Trophoblast cell (in vitro differentiated cells and primary cell): ENCODE measurements around the gene IFNA16. TPM values are rescaled to one million over a fixed set of nuclear protein-coding genes. Genes with fewer than 3 reads are reported as not detected.
"Not testable (repeated sequence)": the region's sequence is repeated elsewhere in the genome, so short reads cannot be mapped to it uniquely, and the experiment has no call there.

Experiments used
- DNase-seq, 2 donors: peaks; one replicate each; pipeline ENCODE4 v3.0.0-alpha.2; 2016
- H2AFZ ChIP-seq: 2 replicates; pipeline ENCODE4 v1.6.1; 2013; ENCODE audit warnings: low read length, moderate library complexity, mild to moderate bottlenecking; ENCODE audit not compliant: insufficient read depth, poor library complexity
- H2AK5ac ChIP-seq: 2 replicates; pipeline ENCODE4 v1.6.1; 2013; ENCODE audit warnings: mild to moderate bottlenecking, low read length
- H2BK120ac ChIP-seq: 2 replicates; pipeline ENCODE4 v1.6.1; 2013; ENCODE audit warnings: low read length, mild to moderate bottlenecking, moderate library complexity; ENCODE audit not compliant: insufficient read depth, poor library complexity
- H2BK12ac ChIP-seq: 2 replicates; pipeline ENCODE4 v1.6.1; 2013; ENCODE audit warnings: mild to moderate bottlenecking, low read length, moderate library complexity
- H2BK5ac ChIP-seq: 2 replicates; pipeline ENCODE4 v1.6.1; 2013; ENCODE audit warnings: low read length, low read depth, moderate library complexity, mild to moderate bottlenecking; ENCODE audit not compliant: poor library complexity
- H3K14ac ChIP-seq: 2 replicates; pipeline ENCODE4 v1.6.1; 2013; ENCODE audit warnings: mild to moderate bottlenecking, low read length
- H3K18ac ChIP-seq: 2 replicates; pipeline ENCODE4 v1.6.1; 2013; ENCODE audit warnings: mild to moderate bottlenecking, low read length
- H3K23ac ChIP-seq: 2 replicates; pipeline ENCODE4 v1.6.1; 2013; ENCODE audit warnings: low read length
- H3K27ac ChIP-seq: 2 replicates; pipeline ENCODE4 v1.5.1; 2013; ENCODE audit warnings: low read depth, mild to moderate bottlenecking, inconsistent platforms, low read length, moderate library complexity
- H3K27me3 ChIP-seq: 2 replicates; pipeline ENCODE4 v1.6.1; 2013; ENCODE audit warnings: inconsistent platforms, mild to moderate bottlenecking, low read length, moderate library complexity; ENCODE audit not compliant: insufficient read depth
- H3K36me3 ChIP-seq, 2 experiments: 1 replicate in 1 of 2; 2 replicates in 1 of 2; pipeline ENCODE4 v1.6.1; 2013; ENCODE audit warnings: low read length in 2 of 2, mild to moderate bottlenecking in 2 of 2, moderate library complexity in 1 of 2; ENCODE audit not compliant: insufficient read depth in 2 of 2, control insufficient read depth in 1 of 2
- H3K4ac ChIP-seq: 2 replicates; pipeline ENCODE4 v1.6.1; 2013; ENCODE audit warnings: low read depth, mild to moderate bottlenecking, low read length, moderate library complexity
- H3K4me1 ChIP-seq, 2 experiments: 1 replicate in 1 of 2; 2 replicates in 1 of 2; pipeline ENCODE4 v1.6.1; 2013; ENCODE audit warnings: low read length in 2 of 2, mild to moderate bottlenecking in 2 of 2, moderate library complexity in 1 of 2; ENCODE audit not compliant: insufficient read depth in 2 of 2, control insufficient read depth in 1 of 2
- H3K4me2 ChIP-seq: 2 replicates; pipeline ENCODE4 v1.6.1; 2013; ENCODE audit warnings: inconsistent platforms, mild to moderate bottlenecking, low read length, moderate library complexity
- H3K4me3 ChIP-seq: 2 replicates; pipeline ENCODE4 v1.5.1; 2013; ENCODE audit warnings: mild to moderate bottlenecking, low read depth, low read length, inconsistent platforms
- H3K79me1 ChIP-seq: one replicate; pipeline ENCODE4 v1.6.1; 2013; ENCODE audit warnings: low read length
- H3K79me2 ChIP-seq: 2 replicates; pipeline ENCODE4 v1.6.1; 2013; ENCODE audit warnings: low read length, mild to moderate bottlenecking; ENCODE audit not compliant: control insufficient read depth, insufficient read depth, poor library complexity
- H3K9ac ChIP-seq: 2 replicates; pipeline ENCODE4 v1.6.1; 2013; ENCODE audit warnings: mild to moderate bottlenecking, low read length
- H3K9me3 ChIP-seq: 2 replicates; pipeline ENCODE4 v1.6.1; 2013; ENCODE audit warnings: low read depth, mild to moderate bottlenecking, control low read depth, inconsistent platforms, low read length; ENCODE audit not compliant: insufficient read depth
- H4K12ac ChIP-seq: 2 replicates; pipeline ENCODE4 v1.6.1; 2013; ENCODE audit warnings: low read depth, mild to moderate bottlenecking, low read length, moderate library complexity
- H4K8ac ChIP-seq: 2 replicates; pipeline ENCODE4 v1.6.1; 2013; ENCODE audit warnings: low read depth, mild to moderate bottlenecking, low read length, moderate library complexity
- H4K91ac ChIP-seq: one replicate; pipeline ENCODE4 v1.6.1; 2013; ENCODE audit warnings: low read depth, mild to moderate bottlenecking, low read length, moderate library complexity
- WGBS: extraction: QIAGEN DNeasy Blood & Tissue Kit; methylation state at CpG from one replicate; pipeline ENCODE4 v1.1.7; 2013; ENCODE audit warnings: missing lambda C conversion rate; ENCODE audit not compliant: insufficient read length, insufficient coverage; ENCODE audit errors: extremely low coverage; 5-methylcytosine and 5-hydroxymethylcytosine counted together
- polyA plus RNA-seq: library from polyadenylated mRNA; stranded (reverse); fragments of 200-250 nt; gene quantifications from 2 replicates; pipeline ENCODE4 v1.2.3, GENCODE V29; 2013

Gene IFNA16
- not detected in 2 replicates for polyA plus RNA-seq

DNA sequence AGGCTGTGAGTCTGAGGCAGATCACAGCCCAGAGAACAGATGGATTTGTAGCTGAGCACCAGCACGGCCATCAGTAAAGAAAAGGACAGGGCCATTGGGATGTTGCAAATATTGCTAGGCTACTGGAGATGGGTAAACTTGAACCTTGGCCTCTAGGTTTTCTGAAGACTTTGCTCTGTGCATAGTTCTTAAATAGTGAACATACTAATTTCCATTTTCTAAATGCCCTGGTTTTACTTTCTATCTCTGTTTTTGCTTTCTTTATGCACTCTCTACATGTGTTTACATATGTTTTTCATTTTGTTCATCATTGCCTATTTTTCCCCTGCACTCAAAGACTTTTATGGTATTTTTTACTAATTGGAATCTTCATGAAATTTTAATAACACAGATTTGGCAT is at the start of gene IFNA16:
TSS of gene IFNA16 (minus strand) at position 101 of the 400 bp plus-strand sequence. CDS start at position 95, 6 bp downstream.
- not testable (repeated sequence) for H2BK120ac ChIP-seq, H3K14ac ChIP-seq, H3K23ac ChIP-seq, H3K9me3 ChIP-seq, H4K8ac ChIP-seq, H3K4me1 ChIP-seq, H2AK5ac ChIP-seq, H3K79me2 ChIP-seq, H3K18ac ChIP-seq, H2BK12ac ChIP-seq, H3K9ac ChIP-seq, H3K4me2 ChIP-seq, H3K27ac ChIP-seq, H4K91ac ChIP-seq, DNase-seq, H3K36me3 ChIP-seq, H3K27me3 ChIP-seq, H4K12ac ChIP-seq, H3K4me3 ChIP-seq, H2AFZ ChIP-seq, H3K4ac ChIP-seq, H3K79me1 ChIP-seq, H2BK5ac ChIP-seq
- WGBS, result no CpG with 5 or more reads among the region's 1 CpG

DNA sequence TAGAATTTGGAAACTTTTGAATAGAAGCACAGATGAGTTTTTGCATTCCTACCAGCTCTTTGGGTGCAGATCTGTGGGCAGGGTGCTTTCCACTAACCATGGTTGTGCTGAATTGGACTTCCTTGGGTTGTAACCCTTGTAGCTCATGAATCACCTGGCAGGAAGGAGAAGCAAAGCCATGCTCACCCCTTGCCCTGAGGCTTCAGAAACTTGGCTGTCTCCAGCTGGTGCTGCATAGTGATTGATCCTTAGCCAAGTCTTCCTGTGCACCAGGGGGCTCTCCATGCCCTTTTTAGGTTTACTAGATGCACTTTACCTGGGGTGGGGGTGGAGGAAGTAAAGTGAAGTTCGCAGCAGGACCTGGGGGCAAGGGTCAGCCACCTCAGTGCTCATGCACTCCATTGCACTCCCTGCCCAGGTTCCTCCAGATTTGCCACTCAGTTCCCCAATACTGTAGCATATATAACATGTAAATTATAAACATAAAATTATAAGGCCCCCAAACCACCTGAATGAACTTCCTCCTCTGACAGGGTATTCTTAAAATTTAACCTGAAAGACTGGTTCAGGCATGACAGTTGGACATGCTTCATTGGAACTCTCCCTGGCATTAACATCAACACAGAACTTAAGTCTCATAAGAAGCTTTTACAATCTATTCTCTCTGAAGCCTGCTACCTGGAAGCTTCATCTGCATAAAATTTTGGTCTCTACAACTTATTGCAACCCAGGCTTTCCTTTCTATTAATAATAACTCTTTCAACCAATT is 48.5 kb upstream of the IFNA16 start:
- no CpG with 5 or more reads among the region's 1 CpG for WGBS
- H2AFZ ChIP-seq, result no peak overlapping the region
- H3K4ac ChIP-seq, result no peak overlapping the region

DNA sequence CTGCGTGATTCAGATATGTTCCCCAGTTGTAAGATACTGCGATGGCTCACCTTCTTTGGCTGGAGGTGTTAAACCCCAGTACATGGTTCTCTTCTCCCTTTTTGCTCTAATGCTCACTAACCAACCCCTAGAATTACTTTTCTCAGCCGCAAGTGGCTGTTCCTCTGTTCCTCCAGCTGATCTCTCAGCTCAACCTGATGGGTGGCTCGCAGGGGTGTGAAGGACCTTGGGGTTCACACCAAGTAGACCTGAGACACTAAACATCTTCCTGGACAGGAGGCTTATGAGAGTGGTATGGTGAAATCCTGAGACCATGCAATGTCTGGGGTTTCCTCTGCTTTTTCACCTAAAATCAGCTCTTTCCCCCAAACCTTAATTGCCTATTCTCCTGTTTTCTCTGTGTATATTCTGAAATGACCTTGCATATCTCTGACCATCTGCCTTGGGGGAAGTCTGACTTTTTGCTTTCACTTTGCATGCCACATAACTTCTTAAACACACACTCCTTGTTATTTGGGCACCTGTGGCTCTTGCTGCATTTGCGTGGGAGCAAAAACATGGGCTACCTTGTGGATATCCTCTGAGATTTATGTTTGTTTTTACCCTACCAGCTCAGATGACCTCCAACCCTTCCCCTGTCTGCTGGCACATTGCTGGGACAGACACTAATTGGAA is 38.6 kb upstream of the IFNA16 start:
- Histone ChIP-seq H3K27me3 (no peaks in the 10 kb centered on the region), H2BK120ac (no peak overlapping the region), H3K36me3 (no peaks in the 10 kb centered on the region), H3K4me2 (no peak overlapping the region), H3K18ac (no peak overlapping the region), H3K27ac (no peak overlapping the region), H3K9ac (no peak overlapping the region), H4K8ac (no peak overlapping the region), H3K4me3 (no peak overlapping the region), H2AFZ (no peak overlapping the region), H4K91ac (no peak overlapping the region), H3K9me3 (no peaks in the 10 kb centered on the region), H3K4me1 (peaks cover 0 to 7% of the 10 kb centered on the region in 2 experiments), H2BK5ac (no peak overlapping the region), H3K79me2 (no peaks in the 10 kb centered on the region), H3K4ac (no peak overlapping the region), H3K14ac (no peak overlapping the region), H3K79me1 (no peaks in the 10 kb centered on the region), H2AK5ac (no peak overlapping the region), H4K12ac (no peak overlapping the region), H3K23ac (no peak overlapping the region), H2BK12ac (no peak overlapping the region)
- DNase-seq, result peak in 1 of 2 donors; percentile 21
- no CpG with 5 or more reads among the region's 5 CpGs for whole genome bisulfite sequencing

More for the DNA sequence above, 48.5 kb upstream of the IFNA16 start:
- no peak overlapping the region for H3K4me3 ChIP-seq
- no peak overlapping the region for H2BK5ac ChIP-seq
- no peaks in the 10 kb centered on the region for H3K4me1 ChIP-seq
- H3K36me3 ChIP-seq, result no peaks in the 10 kb centered on the region
- no peaks in the 10 kb centered on the region for H3K79me1 ChIP-seq
- no peak overlapping the region for H4K8ac ChIP-seq
- no peak overlapping the region for H2AK5ac ChIP-seq
- no peaks in the 10 kb centered on the region for H3K9me3 ChIP-seq
- H3K27me3 ChIP-seq, result peaks cover 2% of the 10 kb centered on the region
- H4K91ac ChIP-seq, result no peak overlapping the region
- no peak overlapping the region for H3K18ac ChIP-seq
- no peak overlapping the region for H3K27ac ChIP-seq
- H4K12ac ChIP-seq, result no peak overlapping the region
- no peak overlapping the region for H3K23ac ChIP-seq
- H3K4me2 ChIP-seq, result no peak overlapping the region
- DNase-seq, result no peak
- H3K79me2 ChIP-seq, result no peaks in the 10 kb centered on the region
- no peak overlapping the region for H2BK120ac ChIP-seq
- H2BK12ac ChIP-seq, result no peak overlapping the region
- no peak overlapping the region for H3K9ac ChIP-seq
- H3K14ac ChIP-seq, result no peak overlapping the region

DNA sequence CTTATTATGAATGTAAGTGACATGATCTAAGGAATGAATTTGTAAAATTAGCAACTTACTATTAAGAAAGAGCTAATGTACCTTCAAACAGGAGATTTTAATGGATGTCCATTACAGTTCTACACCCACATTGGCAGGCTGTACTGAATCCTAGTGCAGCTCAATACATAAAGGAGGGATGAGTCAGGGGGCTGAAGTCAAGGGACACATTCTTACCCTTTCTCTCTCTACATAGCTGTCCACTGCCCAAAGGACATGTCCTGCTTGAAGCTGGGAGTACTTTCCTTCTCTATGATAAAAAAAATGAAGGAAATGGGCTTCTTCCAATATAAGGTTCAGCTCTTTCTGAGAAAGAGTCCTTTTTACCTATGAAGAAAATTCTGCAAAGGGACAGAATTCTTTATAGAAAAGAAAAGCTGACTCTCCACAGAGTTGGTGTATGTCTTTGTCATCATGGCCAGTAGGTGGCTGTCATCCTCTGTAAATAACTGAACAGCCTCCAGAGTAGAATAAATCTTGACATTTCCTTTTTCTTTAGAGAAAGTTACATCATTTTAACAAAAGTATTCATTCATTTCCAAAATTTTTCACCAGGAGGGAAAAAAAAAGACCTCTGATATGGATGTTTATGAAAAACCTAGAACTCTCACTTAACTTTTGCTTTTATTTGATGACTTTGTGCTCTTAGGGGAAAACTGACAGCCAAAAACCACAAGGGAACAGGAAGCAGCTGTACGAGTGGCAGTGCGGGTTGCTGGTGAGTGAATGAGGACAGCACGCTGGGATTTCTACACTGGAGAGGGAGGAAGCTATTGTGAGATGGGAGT is 35.8 kb upstream of the IFNA16 start:
- Histone ChIP-seq H3K9me3 (no peaks in the 10 kb centered on the region), H3K79me1 (no peaks in the 10 kb centered on the region), H3K4me2 (no peak overlapping the region), H3K36me3 (no peaks in the 10 kb centered on the region), H2BK5ac (no peak overlapping the region), H2AFZ (no peak overlapping the region), H3K4ac (no peak overlapping the region), H3K9ac (no peak overlapping the region), H3K18ac (no peak overlapping the region), H3K4me1 (peaks cover 0 to 7% of the 10 kb centered on the region in 2 experiments), H2AK5ac (no peak overlapping the region), H3K14ac (no peak overlapping the region), H4K91ac (no peak overlapping the region), H3K23ac (no peak overlapping the region), H3K4me3 (no peak overlapping the region), H3K27ac (no peak overlapping the region), H2BK120ac (no peak overlapping the region), H4K12ac (no peak overlapping the region), H3K27me3 (no peaks in the 10 kb centered on the region), H4K8ac (no peak overlapping the region), H3K79me2 (no peaks in the 10 kb centered on the region), H2BK12ac (no peak overlapping the region)
- peak in 1 of 2 donors; percentile 48 for DNase-seq
- WGBS, result no CpG with 5 or more reads among the region's 3 CpGs
